ENCODE measurements around the gene XK. TPM values are rescaled to one million over a fixed set of nuclear protein-coding genes. Genes with fewer than 3 reads are reported as not detected.

Gene XK
- total RNA-seq, 1 experiment from 2014 or later: 0.30 TPM

DNA sequence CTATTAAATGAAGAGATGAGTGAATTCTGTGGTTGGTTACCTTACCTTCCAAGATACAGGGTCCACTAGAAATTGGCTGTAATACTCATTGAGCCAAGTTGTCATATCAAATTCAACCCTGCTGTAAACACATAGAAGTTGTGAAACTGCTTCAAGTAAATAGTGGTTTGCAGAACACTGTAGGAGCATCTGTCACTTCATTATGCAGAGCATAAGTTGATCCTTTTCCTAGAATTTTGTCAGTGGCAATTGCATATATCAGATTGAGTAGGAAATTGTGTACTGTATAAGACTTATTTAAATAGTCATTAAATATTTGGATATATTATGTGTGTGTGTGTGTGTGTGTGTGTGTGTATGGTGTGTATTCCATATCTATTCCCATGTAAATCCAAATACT, 8.8 kb upstream of the XK start:
- CTCF ChIA-PET: no interaction called here

DNA sequence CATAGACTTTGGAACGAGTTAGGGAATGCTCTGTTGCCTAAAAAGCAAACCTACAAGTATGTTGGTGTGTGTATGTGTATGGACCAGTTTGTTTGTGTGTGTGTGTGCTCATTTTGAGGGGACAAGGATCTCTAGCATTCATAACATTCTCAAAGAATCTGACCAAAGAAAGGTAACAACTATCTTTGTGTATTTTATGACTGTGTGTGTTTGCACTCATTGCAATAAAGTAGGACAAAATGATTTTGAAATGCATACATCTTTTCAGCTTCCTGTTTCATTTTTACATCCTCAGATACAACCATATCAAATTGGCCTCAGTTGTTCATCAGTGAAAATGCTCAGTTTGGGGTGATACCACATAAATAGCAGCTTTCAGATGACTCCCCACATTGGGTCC, 8.3 kb upstream of the XK start:
- POLR2A ChIA-PET (ENCODE audit: low non-redundant PET): no interaction called here
- Histone ChIP-seq H3K4me1 (ENCODE audit: insufficient read depth, low read length, poor library complexity, severe bottlenecking) (no peaks in the 10 kb centered on the region), H3K27me3 (replicated peaks; ENCODE audit: insufficient read depth, low read depth, low read length, poor library complexity) (no peaks in the 10 kb centered on the region), H3K4me3 (ENCODE audit: low read depth, low read length, poor library complexity, severe bottlenecking) (no peak overlapping the region), H3K9me3 (ENCODE audit: low read depth, low read length, poor library complexity, severe bottlenecking) (no peaks in the 10 kb centered on the region), H3K27ac (ENCODE audit: low read depth, low read length, poor library complexity, severe bottlenecking) (no peak overlapping the region), H3K36me3 (ENCODE audit: insufficient read depth, low read length, poor library complexity, severe bottlenecking) (no peaks in the 10 kb centered on the region)
- BruUV-seq (replicated peaks): no TSS peak
- intact Hi-C loops (cut with micrococcal nuclease; ENCODE audit: unreplicated experiment): no loop called here
- CTCF ChIA-PET: no interaction called here
- no peak for DNase-seq (ENCODE audit: low spot score)
- TF ChIP-seq EZH2 (IDR thresholded peaks at IDR 0.05; ENCODE audit: borderline replicate concordance, low read depth, low read length, poor library complexity, severe bottlenecking): no peak
- TF ChIP-seq, protein P1, sequence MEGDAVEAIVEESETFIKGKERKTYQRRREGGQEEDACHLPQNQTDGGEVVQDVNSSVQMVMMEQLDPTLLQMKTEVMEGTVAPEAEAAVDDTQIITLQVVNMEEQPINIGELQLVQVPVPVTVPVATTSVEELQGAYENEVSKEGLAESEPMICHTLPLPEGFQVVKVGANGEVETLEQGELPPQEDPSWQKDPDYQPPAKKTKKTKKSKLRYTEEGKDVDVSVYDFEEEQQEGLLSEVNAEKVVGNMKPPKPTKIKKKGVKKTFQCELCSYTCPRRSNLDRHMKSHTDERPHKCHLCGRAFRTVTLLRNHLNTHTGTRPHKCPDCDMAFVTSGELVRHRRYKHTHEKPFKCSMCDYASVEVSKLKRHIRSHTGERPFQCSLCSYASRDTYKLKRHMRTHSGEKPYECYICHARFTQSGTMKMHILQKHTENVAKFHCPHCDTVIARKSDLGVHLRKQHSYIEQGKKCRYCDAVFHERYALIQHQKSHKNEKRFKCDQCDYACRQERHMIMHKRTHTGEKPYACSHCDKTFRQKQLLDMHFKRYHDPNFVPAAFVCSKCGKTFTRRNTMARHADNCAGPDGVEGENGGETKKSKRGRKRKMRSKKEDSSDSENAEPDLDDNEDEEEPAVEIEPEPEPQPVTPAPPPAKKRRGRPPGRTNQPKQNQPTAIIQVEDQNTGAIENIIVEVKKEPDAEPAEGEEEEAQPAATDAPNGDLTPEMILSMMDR (conservative IDR thresholded peaks at IDR 0.05; ENCODE audit: low read depth, low read length): no peak

More for the DNA sequence above, 8.8 kb upstream of the XK start:
- Histone ChIP-seq H3K27me3 (replicated peaks; ENCODE audit: insufficient read depth, low read depth, low read length, poor library complexity) (no peaks in the 10 kb centered on the region), H3K9me3 (ENCODE audit: low read depth, low read length, poor library complexity, severe bottlenecking) (no peaks in the 10 kb centered on the region), H3K36me3 (ENCODE audit: insufficient read depth, low read length, poor library complexity, severe bottlenecking) (no peaks in the 10 kb centered on the region), H3K4me3 (ENCODE audit: low read depth, low read length, poor library complexity, severe bottlenecking) (no peak overlapping the region), H3K27ac (ENCODE audit: low read depth, low read length, poor library complexity, severe bottlenecking) (no peak overlapping the region), H3K4me1 (ENCODE audit: insufficient read depth, low read length, poor library complexity, severe bottlenecking) (no peaks in the 10 kb centered on the region)
- no peak for TF ChIP-seq EZH2 (IDR thresholded peaks at IDR 0.05; ENCODE audit: borderline replicate concordance, low read depth, low read length, poor library complexity, severe bottlenecking)
- TF ChIP-seq, protein P1 (conservative IDR thresholded peaks at IDR 0.05; ENCODE audit: low read depth, low read length): no peak
- BruUV-seq (replicated peaks): no TSS peak
- intact Hi-C loops (cut with micrococcal nuclease; ENCODE audit: unreplicated experiment): no loop called here
- no peak for DNase-seq (ENCODE audit: low spot score)
- POLR2A ChIA-PET (ENCODE audit: low non-redundant PET): no interaction called here

DNA sequence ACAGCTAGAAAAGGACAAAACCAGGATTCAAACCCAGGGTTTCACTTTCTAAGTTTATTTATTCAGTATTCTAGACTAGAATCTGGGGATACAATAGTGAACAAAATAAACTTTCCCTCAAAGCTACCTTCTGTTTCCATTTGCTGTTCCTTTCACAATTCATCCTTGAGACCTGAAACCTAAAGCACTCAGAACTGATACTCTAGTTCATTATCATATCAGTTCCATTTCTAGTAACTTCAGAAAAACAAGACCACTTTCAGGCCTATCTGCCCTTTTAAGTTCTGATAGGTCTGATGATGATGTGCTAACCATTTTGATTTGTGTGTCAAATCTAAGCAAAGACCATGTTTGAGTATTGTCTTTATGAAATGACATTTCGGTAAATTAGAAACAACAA, 7.8 kb upstream of the XK start:
- intact Hi-C loops (cut with micrococcal nuclease; ENCODE audit: unreplicated experiment): no loop called here
- TF ChIP-seq, protein P1 (conservative IDR thresholded peaks at IDR 0.05; ENCODE audit: low read depth, low read length): no peak
- no peak for TF ChIP-seq EZH2 (IDR thresholded peaks at IDR 0.05; ENCODE audit: borderline replicate concordance, low read depth, low read length, poor library complexity, severe bottlenecking)
- no peaks in the 10 kb centered on the region for H3K9me3 ChIP-seq (ENCODE audit: low read depth, low read length, poor library complexity, severe bottlenecking)
- H3K4me1 ChIP-seq (ENCODE audit: insufficient read depth, low read length, poor library complexity, severe bottlenecking): no peaks in the 10 kb centered on the region
- ChIA-PET CTCF (no interaction called here), POLR2A (ENCODE audit: low non-redundant PET) (no interaction called here)
- H3K27me3 ChIP-seq (replicated peaks; ENCODE audit: insufficient read depth, low read depth, low read length, poor library complexity): no peaks in the 10 kb centered on the region
- H3K36me3 ChIP-seq (ENCODE audit: insufficient read depth, low read length, poor library complexity, severe bottlenecking): no peaks in the 10 kb centered on the region
- BruUV-seq (replicated peaks): no TSS peak
- no peak overlapping the region for H3K4me3 ChIP-seq (ENCODE audit: low read depth, low read length, poor library complexity, severe bottlenecking)
- no peak overlapping the region for H3K27ac ChIP-seq (ENCODE audit: low read depth, low read length, poor library complexity, severe bottlenecking)
- DNase-seq (ENCODE audit: low spot score): no peak
